Osteoblast (primary cell): ENCODE measurements around the gene DLL4. TPM values are rescaled to one million over a fixed set of nuclear protein-coding genes. Genes with fewer than 3 reads are reported as not detected.

Experiments used
- DNase-seq: peaks from one replicate; pipeline ENCODE4 v3.0.0; 2011; ENCODE audit warnings: low spot score, mixed read lengths; ENCODE audit not compliant: insufficient read length; ENCODE audit errors: missing footprints
- H2AFZ ChIP-seq: 2 replicates; pipeline ENCODE4 v1.6.0; 2011; ENCODE audit warnings: mild to moderate bottlenecking, low read length
- H3K27ac ChIP-seq: 2 replicates; pipeline ENCODE4 v1.5.1; 2011; ENCODE audit warnings: mild to moderate bottlenecking, low read depth, low read length, moderate library complexity
- H3K27me3 ChIP-seq: 2 replicates; pipeline ENCODE4 v1.6.0; 2012; ENCODE audit warnings: mild to moderate bottlenecking, control low read depth, inconsistent platforms, low read length, moderate library complexity; ENCODE audit not compliant: insufficient read depth
- H3K36me3 ChIP-seq: 2 replicates; pipeline ENCODE4 v1.5.1; 2011; ENCODE audit warnings: mild to moderate bottlenecking, low read length, control low read depth, moderate library complexity; ENCODE audit not compliant: insufficient read depth
- H3K4me1 ChIP-seq: 2 replicates; pipeline ENCODE4 v1.5.1; 2011; ENCODE audit warnings: mild to moderate bottlenecking, low read length, control low read depth, moderate library complexity; ENCODE audit not compliant: insufficient read depth
- H3K4me2 ChIP-seq: 2 replicates; pipeline ENCODE4 v1.6.0; 2011; ENCODE audit warnings: mild to moderate bottlenecking, low read length; ENCODE audit not compliant: insufficient read depth
- H3K4me3 ChIP-seq: fragments of 200-600 bp; sonication (generic); 3 replicates; pipeline ENCODE4 v1.5.1; 2012; ENCODE audit warnings: mild to moderate bottlenecking, low read length, inconsistent platforms; ENCODE audit not compliant: insufficient read depth
- H3K79me2 ChIP-seq: 2 replicates; pipeline ENCODE4 v1.6.0; 2012; ENCODE audit warnings: mild to moderate bottlenecking, low read length, control low read depth, inconsistent platforms; ENCODE audit not compliant: insufficient read depth
- H3K9me3 ChIP-seq: 2 replicates; pipeline ENCODE4 v1.5.1; 2011; ENCODE audit warnings: low read depth, low read length, control low read depth
- H4K20me1 ChIP-seq: 2 replicates; pipeline ENCODE4 v1.6.0; 2012; ENCODE audit warnings: mild to moderate bottlenecking, low read length, control low read depth; ENCODE audit not compliant: insufficient read depth
- total RNA-seq: library from RNA; depleted of rRNA; stranded (reverse); fragments of >200 nt; gene quantifications from 2 replicates; pipeline ENCODE4 v1.2.3, GENCODE V29; 2012
- TF ChIP-seq, protein P1 (sequence below): IDR thresholded peaks from 2 replicates; pipeline ENCODE4 v1.5.1; 2011; ENCODE audit warnings: mild to moderate bottlenecking, low read depth, low read length, moderate library complexity; ENCODE audit errors: extremely low read depth

The DLL4 gene
- total RNA-seq, 1 donor, result not detected

DNA sequence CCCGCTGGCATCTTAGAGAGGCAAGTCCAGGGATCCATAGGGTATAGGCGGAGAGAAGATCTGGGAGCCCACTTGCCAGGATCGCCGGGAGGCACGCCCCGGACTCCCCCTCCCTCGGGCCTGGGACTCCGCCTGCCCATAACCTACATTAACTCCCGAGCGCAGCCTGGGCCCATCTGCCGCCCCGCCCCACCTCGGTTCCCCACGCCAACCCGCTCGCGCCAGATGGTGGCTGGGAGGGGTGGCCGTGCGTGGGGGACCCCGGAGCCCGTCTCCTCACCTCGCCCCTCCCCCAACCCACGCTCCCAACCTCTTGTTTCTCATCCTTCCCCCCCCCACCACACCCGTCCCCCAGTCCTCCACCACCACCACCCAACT, 1.7 kb upstream of the DLL4 start:
- TF ChIP-seq, protein P1, sequence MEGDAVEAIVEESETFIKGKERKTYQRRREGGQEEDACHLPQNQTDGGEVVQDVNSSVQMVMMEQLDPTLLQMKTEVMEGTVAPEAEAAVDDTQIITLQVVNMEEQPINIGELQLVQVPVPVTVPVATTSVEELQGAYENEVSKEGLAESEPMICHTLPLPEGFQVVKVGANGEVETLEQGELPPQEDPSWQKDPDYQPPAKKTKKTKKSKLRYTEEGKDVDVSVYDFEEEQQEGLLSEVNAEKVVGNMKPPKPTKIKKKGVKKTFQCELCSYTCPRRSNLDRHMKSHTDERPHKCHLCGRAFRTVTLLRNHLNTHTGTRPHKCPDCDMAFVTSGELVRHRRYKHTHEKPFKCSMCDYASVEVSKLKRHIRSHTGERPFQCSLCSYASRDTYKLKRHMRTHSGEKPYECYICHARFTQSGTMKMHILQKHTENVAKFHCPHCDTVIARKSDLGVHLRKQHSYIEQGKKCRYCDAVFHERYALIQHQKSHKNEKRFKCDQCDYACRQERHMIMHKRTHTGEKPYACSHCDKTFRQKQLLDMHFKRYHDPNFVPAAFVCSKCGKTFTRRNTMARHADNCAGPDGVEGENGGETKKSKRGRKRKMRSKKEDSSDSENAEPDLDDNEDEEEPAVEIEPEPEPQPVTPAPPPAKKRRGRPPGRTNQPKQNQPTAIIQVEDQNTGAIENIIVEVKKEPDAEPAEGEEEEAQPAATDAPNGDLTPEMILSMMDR, result no peak
- Histone ChIP-seq H4K20me1 (no peaks in the 10 kb centered on the region), H3K79me2 (no peaks in the 10 kb centered on the region), H3K36me3 (no peaks in the 10 kb centered on the region), H3K27me3 (peaks cover 72% of the 10 kb centered on the region), H3K4me3 (no peak overlapping the region), H3K27ac (no peak overlapping the region), H2AFZ (no peak overlapping the region), H3K9me3 (no peaks in the 10 kb centered on the region), H3K4me2 (no peak overlapping the region), H3K4me1 (peaks cover 16% of the 10 kb centered on the region)
- peak; percentile 78 for DNase-seq

DNA sequence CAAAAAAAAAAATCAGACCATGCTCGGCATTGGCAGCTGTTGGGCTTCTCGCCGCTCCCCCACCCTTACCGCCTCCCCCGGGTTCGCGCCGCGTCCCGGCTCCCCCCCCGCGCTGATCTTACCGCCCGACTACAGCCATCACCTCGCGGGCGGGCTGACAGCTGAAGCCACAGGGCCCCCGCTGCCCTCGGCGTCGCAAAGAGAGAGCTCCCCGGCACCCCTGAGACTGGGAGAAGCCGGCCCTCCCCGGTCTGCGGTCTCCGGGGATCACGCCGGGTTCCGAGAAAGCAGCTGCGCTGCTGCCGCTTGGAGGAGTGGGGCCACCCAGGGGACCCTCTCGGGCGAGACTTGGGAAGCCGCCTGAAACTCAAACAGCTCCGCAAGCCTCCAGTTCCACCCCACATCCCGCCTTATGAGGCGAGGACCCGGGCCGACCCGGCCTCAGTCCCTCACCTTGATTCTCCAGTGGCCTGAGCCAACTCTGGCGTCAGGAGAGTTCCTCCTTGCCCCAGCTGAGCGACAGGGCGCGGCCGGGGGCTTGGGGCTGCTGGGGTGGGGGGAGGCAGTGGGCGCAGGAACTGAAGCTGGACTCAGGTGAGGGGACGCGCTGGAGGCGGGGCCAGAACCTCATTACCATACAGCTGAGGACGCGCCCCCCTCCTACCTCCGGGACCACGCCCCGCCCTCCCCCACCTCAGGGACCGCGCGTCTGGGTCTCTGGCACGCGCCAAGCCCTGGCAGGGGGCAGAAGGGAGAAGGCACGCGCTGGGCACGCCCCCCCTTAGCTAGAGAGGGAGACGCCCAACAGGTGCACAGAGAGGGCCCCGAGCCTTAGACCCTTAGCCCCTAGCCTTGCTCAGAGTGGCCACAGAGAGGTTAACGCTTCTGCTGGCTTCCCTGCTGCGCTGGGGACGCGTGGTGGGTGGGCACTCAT, 1.0 kb upstream of the DLL4 start:
- Histone ChIP-seq H3K9me3 (no peaks in the 10 kb centered on the region), H4K20me1 (no peaks in the 10 kb centered on the region), H3K27ac (no peak overlapping the region), H3K4me3 (peak overlapping the region; percentile 16), H3K36me3 (no peaks in the 10 kb centered on the region), H3K79me2 (no peaks in the 10 kb centered on the region), H3K4me1 (peaks cover 16% of the 10 kb centered on the region), H2AFZ (no peak overlapping the region), H3K27me3 (peaks cover 76% of the 10 kb centered on the region), H3K4me2 (peak overlapping the region; percentile 75)
- DNase-seq, result peak; percentile 88
- TF ChIP-seq, protein P1, result no peak

DNA sequence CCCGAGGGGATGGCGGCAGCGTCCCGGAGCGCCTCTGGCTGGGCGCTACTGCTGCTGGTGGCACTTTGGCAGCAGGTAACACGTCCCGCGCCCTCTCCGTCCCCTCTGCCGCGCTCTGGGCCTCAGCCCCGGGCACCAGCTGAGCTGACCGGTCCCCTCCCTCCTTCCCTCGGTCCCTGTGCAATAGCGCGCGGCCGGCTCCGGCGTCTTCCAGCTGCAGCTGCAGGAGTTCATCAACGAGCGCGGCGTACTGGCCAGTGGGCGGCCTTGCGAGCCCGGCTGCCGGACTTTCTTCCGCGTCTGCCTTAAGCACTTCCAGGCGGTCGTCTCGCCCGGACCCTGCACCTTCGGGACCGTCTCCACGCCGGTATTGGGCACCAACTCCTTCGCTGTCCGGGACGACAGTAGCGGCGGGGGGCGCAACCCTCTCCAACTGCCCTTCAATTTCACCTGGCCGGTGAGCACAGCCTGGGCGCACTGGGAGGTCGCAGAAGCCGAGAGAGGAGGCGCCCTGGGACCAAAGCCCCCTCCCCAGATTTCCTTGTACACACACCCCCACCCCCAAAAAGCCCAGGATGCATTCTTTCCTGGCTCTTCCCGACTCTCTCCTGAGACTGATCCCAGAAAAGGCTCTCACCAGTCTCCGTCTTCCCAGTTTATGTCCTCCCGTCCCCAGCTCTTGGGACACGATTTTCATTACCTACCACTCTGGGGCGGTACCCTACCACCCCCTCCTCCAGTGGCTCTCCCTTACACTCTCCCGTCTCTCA, 705 bp downstream of the DLL4 start:
- H3K4me3 ChIP-seq, result peak overlapping the region; percentile 53

More for the DNA sequence above, 705 bp downstream of the DLL4 start:
- Histone ChIP-seq H3K36me3 (no peaks in the 10 kb centered on the region), H3K79me2 (no peaks in the 10 kb centered on the region), H3K27ac (no peak overlapping the region), H2AFZ (no peak overlapping the region), H3K9me3 (no peaks in the 10 kb centered on the region), H3K4me1 (peaks cover 16% of the 10 kb centered on the region), H4K20me1 (no peaks in the 10 kb centered on the region), H3K4me2 (peak overlapping the region; percentile 75), H3K27me3 (peaks cover 82% of the 10 kb centered on the region)
- TF ChIP-seq, protein P1, result no peak
- DNase-seq, result peak; percentile 91
